Fibroblast of mammary gland (primary cell): Measurements from ENCODE around the gene POLR2E.

Experiments used
- DNase-seq: peaks from one replicate; pipeline ENCODE4 v3.0.0-alpha.2; 2010; ENCODE audit warnings: low read depth
- H3K4me3 ChIP-seq: 2 replicates; pipeline ENCODE4 v1.5.1; 2011; ENCODE audit warnings: low read depth, mild to moderate bottlenecking, low read length, moderate library complexity; ENCODE audit not compliant: control insufficient read depth
- TF ChIP-seq, protein P1 (sequence below): conservative IDR thresholded peaks from 2 replicates; pipeline ENCODE4 v1.5.1; 2011; ENCODE audit warnings: low read depth, low read length, inconsistent platforms; ENCODE audit not compliant: control insufficient read depth, insufficient read depth

POLR2E gene

DNA sequence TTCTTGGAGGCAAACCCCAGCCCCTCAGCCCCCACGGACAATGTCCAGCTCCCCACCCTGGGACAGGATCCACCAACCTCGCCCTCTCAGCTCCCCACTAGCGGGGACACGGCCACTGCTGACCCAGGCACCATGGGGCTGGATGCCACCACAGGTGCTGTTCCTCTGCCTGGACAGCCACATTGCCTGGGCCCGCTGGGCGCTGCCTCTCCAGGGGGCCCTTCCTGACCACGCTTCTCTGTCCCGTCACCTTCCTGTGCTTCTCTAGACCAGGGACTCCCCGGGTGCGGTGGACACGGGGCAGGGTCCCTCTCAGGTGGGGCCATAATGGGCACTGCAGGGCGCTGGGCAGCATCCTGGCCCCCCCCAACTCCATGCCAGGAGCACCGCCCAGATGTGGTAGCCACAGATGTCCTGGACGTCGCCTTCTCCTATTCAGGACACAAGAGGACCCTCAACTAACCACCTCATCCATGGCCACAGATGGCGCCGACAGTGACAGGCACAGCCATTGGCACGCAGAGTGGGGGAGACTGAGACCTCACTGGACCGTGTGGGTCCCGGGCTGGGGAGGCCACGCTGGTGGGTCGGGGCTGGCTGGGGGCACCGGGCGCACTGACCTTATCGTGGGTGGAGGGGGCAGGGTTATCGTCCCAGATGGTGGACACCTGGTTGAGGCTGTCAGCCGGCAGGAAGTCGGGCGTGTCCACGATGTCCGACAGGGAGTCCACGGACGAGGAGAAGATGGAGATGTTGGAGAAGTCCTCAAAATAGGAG lies 32.0 kb upstream of the POLR2E start:
- DNase-seq, result no peak
- TF ChIP-seq, protein P1, sequence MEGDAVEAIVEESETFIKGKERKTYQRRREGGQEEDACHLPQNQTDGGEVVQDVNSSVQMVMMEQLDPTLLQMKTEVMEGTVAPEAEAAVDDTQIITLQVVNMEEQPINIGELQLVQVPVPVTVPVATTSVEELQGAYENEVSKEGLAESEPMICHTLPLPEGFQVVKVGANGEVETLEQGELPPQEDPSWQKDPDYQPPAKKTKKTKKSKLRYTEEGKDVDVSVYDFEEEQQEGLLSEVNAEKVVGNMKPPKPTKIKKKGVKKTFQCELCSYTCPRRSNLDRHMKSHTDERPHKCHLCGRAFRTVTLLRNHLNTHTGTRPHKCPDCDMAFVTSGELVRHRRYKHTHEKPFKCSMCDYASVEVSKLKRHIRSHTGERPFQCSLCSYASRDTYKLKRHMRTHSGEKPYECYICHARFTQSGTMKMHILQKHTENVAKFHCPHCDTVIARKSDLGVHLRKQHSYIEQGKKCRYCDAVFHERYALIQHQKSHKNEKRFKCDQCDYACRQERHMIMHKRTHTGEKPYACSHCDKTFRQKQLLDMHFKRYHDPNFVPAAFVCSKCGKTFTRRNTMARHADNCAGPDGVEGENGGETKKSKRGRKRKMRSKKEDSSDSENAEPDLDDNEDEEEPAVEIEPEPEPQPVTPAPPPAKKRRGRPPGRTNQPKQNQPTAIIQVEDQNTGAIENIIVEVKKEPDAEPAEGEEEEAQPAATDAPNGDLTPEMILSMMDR, result no peak
- no peak overlapping the region for H3K4me3 ChIP-seq

DNA sequence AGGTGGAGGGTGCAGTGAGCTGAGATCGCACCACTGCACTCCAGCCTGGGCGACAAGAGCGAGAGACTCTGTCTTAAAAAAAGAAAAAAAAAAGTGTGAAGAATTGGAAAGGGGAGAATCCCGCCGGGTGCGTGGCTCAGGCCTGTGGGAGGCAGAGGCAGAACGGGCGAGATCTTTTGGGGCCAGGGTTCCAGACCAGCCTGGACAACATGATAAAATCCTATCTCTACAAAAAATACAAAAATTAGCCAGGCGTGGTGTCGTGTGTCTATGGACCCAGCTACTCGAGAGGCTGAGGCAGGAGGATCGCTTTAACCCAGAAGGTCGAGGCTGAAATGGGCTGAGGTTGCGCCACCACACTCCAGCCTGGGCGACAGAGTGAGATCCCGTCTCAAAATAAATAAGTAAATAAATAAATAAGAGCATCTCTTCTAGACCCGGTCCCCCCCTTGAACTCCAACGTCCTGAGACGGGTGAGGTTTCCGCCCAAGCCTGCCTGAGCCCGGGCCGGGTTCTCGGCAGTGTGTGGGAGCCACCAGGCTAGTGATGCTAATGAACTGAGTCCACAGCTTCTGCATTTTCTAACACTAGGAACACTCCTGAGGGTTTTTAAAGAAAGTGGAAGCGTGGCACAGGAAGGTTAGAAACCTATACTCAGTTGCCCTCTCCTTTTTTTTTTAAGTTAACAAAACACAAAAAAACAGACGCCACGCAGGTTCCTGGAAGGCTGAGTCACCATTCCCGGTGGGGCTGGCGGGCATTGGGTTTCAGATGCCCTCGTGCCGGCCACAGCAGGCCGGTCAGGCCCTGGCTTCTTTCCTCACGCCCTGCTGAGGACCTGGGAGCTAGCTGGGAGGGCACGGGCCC lies 30.7 kb upstream of the POLR2E start:
- H3K4me3 ChIP-seq, result no peak overlapping the region
- peak; percentile 38 for DNase-seq
- TF ChIP-seq, protein P1, result no peak

DNA sequence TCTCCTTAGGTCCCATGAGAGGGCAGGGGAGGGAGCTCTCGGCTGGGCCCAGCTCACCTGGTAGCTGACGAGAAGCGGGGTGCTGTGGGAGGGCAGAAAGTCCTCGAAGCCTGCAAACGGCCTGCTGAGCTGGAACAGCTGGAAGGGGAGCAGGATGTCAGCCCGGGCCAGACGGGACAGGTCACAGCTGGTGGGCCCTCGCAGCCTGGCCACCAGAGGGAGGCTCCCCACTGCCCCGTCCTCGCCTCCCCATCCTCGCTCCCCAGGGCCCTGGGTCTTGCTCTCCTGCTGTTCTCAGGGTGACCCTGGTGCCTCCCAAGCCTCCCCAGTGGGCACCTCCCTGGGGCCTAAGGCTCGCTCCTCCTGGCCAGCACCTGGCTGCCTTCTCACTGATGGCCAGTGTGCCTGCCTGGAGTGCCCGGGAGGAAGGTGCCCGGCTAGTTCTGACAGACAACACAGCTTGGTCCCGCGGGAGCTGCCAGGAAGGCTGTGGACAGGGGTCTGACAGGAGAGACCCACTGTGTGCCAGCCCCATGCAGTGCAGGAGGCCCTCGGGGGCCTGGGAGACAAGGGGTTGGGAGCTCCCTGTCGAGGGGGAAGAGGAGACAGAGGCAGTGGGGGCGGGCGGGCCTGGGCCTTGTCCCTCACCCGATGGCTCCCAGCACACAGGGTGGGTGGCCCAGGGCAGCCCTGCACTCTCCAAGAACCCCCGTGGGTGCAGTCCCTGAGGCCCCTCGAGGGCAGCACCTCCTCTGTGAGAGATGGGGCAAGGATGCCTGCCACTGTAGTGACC lies 28.9 kb upstream of the POLR2E start:
- TF ChIP-seq, protein P1, result no peak
- no peak overlapping the region for H3K4me3 ChIP-seq
- no peak for DNase-seq

DNA sequence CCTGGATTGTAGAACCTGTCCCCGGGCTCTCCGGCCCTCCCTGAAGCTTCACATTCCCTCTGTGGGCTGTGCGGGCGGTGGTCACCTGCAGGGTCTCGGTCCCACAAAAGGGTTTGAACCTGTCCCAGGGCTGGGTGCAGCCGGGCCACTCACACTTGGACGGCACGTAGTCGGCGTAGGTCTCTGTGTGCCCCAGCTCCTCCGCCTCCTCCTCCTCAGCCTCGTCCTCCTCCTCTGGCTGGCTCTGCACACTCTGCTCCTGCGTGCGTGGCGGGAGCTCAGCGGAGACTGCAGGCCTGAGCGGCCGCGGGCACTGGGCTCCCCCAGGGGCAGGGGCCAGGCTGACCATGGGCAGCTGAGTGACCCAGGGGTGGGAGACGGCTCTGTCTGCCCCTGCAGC lies 28.2 kb upstream of the POLR2E start:
- TF ChIP-seq, protein P1, result no peak
- DNase-seq, result no peak
- no peak overlapping the region for H3K4me3 ChIP-seq

DNA sequence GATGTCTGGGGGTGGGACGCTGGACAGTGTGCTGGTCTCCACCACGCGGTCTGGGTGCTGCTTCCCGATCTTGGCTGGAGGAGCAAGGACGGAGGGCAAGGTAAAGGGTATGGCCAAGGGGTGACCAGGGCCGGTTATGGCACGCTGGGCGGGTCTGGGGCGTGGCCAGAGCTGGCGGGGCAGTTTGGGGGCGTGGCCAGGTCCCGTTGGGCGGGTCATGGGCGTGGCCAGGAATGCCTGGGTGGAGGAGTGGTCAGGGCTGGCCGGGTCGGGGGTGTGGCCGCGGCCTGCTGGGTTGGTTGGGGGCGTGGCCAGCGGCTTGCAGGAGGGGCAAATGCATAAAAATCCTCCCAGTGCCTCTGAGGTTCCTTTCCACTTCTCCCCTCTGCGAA lies 27.8 kb upstream of the POLR2E start:
- TF ChIP-seq, protein P1, result no peak
- no peak overlapping the region for H3K4me3 ChIP-seq
- DNase-seq, result peak; percentile 83
